ENCODE data around the gene SDC3.

The SDC3 gene

GRCh38 chr1:30904962-30905335 is 3.6 kb downstream of the SDC3 start:
- TF ChIP-seq CTCF (IDR thresholded peaks at IDR 0.05): no peak
- Mint-ChIP-seq H3K36me3 (ENCODE audit: low read depth) (no peaks in the 10 kb centered on the region), H3K4me3 (no peak overlapping the region), H3K27me3 (ENCODE audit: low read depth, poor library complexity) (peaks cover 31% of the 10 kb centered on the region), H3K27ac (no peak overlapping the region), H3K9me3 (no peaks in the 10 kb centered on the region), H3K4me1 (peaks cover 56% of the 10 kb centered on the region)
- no peak for DNase-seq

GRCh38 chr1:30904191-30904961 is 4.2 kb downstream of the SDC3 start:
- peaks cover 55% of the 10 kb centered on the region for H3K4me1 Mint-ChIP-seq
- no peak overlapping the region for H3K4me3 Mint-ChIP-seq
- TF ChIP-seq CTCF (IDR thresholded peaks at IDR 0.05): no peak
- no peaks in the 10 kb centered on the region for H3K36me3 Mint-ChIP-seq (ENCODE audit: low read depth)
- peaks cover 28% of the 10 kb centered on the region for H3K27me3 Mint-ChIP-seq (ENCODE audit: low read depth, poor library complexity)
- no peak for DNase-seq
- no peak overlapping the region for H3K27ac Mint-ChIP-seq
- H3K9me3 Mint-ChIP-seq: no peaks in the 10 kb centered on the region

GRCh38 chr1:30903343-30904034 is 5.1 kb downstream of the SDC3 start:
- no peaks in the 10 kb centered on the region for H3K9me3 Mint-ChIP-seq
- no peak for TF ChIP-seq CTCF (IDR thresholded peaks at IDR 0.05)
- no peak overlapping the region for H3K27ac Mint-ChIP-seq
- peaks cover 27% of the 10 kb centered on the region for H3K27me3 Mint-ChIP-seq (ENCODE audit: low read depth, poor library complexity)
- DNase-seq: no peak
- no peaks in the 10 kb centered on the region for H3K36me3 Mint-ChIP-seq (ENCODE audit: low read depth)
- no peak overlapping the region for H3K4me3 Mint-ChIP-seq
- peaks cover 51% of the 10 kb centered on the region for H3K4me1 Mint-ChIP-seq

- no peak for DNase-seq
- Mint-ChIP-seq H3K9me3 (no peaks in the 10 kb centered on the region), H3K4me3 (no peak overlapping the region), H3K27me3 (ENCODE audit: low read depth, poor library complexity) (peaks cover 27% of the 10 kb centered on the region), H3K36me3 (ENCODE audit: low read depth) (no peaks in the 10 kb centered on the region), H3K27ac (peak overlapping the region; percentile 84), H3K4me1 (peaks cover 53% of the 10 kb centered on the region)
- no peak for TF ChIP-seq CTCF (IDR thresholded peaks at IDR 0.05)
Measured at GRCh38 chr1:30902593-30903290, 5.8 kb downstream of the SDC3 start.

GRCh38 chr1:30901798-30902581 is 6.6 kb downstream of the SDC3 start:
- Mint-ChIP-seq H3K9me3 (no peaks in the 10 kb centered on the region), H3K4me1 (peaks cover 48% of the 10 kb centered on the region), H3K4me3 (no peak overlapping the region), H3K27me3 (ENCODE audit: low read depth, poor library complexity) (peaks cover 20% of the 10 kb centered on the region), H3K27ac (peak overlapping the region; percentile 36), H3K36me3 (ENCODE audit: low read depth) (no peaks in the 10 kb centered on the region)
- TF ChIP-seq CTCF (IDR thresholded peaks at IDR 0.05): no peak
- no peak for DNase-seq

All from nephron progenitor cell (in vitro differentiated cells).